ENCODE data around the gene TC2N.

TC2N gene

DNA sequence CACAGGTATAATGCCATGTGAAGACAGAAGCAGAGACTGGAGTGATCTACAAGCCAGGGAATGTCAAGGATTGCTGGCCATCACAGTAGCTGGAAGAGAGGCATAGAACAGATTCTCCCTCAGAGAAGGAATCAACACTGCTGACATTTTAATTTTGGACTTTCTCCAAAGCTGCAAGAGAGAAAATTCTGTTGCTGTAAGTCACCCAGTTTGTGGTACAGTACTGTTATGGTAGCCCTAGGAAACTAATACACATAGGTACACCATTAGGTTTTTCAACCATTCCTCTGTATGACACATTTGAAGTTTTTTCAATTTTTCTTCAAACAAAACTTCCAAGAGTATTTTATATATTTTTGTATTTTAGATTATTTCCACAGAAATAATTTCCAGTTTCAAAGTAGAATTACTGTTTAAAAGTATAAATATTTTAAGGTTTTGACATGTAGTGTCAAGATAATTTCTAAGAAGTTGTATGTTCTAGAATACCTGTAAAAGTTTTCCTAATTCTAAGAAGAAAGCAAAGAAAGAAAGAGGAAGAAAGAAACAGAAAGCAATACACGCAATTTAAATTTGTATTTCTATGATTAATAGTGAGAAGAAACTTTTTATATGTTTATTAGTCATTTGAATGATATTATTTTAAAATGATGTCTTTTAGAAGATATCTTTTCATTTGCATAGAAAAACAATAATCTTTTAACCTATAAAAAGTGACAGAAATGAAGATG, 70.6 kb downstream of the TC2N start:
- Histone ChIP-seq H2AFZ (ENCODE audit: low read length) (no peak overlapping the region), H3F3A (ENCODE audit: insufficient read depth, low read length) (no peaks in the 10 kb centered on the region), H3K9ac (ENCODE audit: low read length) (no peak overlapping the region), H3K27ac (ENCODE audit: low read depth, low read length, poor library complexity, severe bottlenecking) (no peak overlapping the region), H3K4me3 (ENCODE audit: low read depth, low read length, poor library complexity, severe bottlenecking) (no peak overlapping the region), H3K4me1 (ENCODE audit: insufficient read depth, low read length, severe bottlenecking) (no peaks in the 10 kb centered on the region), H3K79me2 (ENCODE audit: insufficient read depth, low read length) (no peaks in the 10 kb centered on the region), H3K9me3 (ENCODE audit: low read length) (no peaks in the 10 kb centered on the region), H3K36me3 (ENCODE audit: insufficient read depth, low read length) (peaks cover 33% of the 10 kb centered on the region), H3K27me3 (ENCODE audit: insufficient read depth, low read length) (no peaks in the 10 kb centered on the region), H3K4me2 (ENCODE audit: low read length) (no peak overlapping the region), H3K9me2 (ENCODE audit: low read depth, low read length) (no peaks in the 10 kb centered on the region), H4K20me1 (ENCODE audit: insufficient read depth, low read length) (no peaks in the 10 kb centered on the region)
- TF ChIP-seq EZH2 (IDR thresholded peaks at IDR 0.05; ENCODE audit: borderline replicate concordance, low read length): no peak
- TF ChIP-seq, protein P1, sequence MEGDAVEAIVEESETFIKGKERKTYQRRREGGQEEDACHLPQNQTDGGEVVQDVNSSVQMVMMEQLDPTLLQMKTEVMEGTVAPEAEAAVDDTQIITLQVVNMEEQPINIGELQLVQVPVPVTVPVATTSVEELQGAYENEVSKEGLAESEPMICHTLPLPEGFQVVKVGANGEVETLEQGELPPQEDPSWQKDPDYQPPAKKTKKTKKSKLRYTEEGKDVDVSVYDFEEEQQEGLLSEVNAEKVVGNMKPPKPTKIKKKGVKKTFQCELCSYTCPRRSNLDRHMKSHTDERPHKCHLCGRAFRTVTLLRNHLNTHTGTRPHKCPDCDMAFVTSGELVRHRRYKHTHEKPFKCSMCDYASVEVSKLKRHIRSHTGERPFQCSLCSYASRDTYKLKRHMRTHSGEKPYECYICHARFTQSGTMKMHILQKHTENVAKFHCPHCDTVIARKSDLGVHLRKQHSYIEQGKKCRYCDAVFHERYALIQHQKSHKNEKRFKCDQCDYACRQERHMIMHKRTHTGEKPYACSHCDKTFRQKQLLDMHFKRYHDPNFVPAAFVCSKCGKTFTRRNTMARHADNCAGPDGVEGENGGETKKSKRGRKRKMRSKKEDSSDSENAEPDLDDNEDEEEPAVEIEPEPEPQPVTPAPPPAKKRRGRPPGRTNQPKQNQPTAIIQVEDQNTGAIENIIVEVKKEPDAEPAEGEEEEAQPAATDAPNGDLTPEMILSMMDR (IDR thresholded peaks at IDR 0.05; ENCODE audit: low read length): no peak

GRCh38 chr14:91793704-91794103, 73.6 kb downstream of the TC2N start:
- Histone ChIP-seq H3K4me3 (ENCODE audit: low read depth, low read length, poor library complexity, severe bottlenecking) (no peak overlapping the region), H2AFZ (ENCODE audit: low read length) (no peak overlapping the region), H4K20me1 (ENCODE audit: insufficient read depth, low read length) (no peaks in the 10 kb centered on the region), H3K9ac (ENCODE audit: low read length) (no peak overlapping the region), H3K4me1 (ENCODE audit: insufficient read depth, low read length, severe bottlenecking) (no peaks in the 10 kb centered on the region), H3K9me3 (ENCODE audit: low read length) (no peaks in the 10 kb centered on the region), H3K79me2 (ENCODE audit: insufficient read depth, low read length) (no peaks in the 10 kb centered on the region), H3K4me2 (ENCODE audit: low read length) (no peak overlapping the region), H3K9me2 (ENCODE audit: low read depth, low read length) (no peaks in the 10 kb centered on the region), H3K27ac (ENCODE audit: low read depth, low read length, poor library complexity, severe bottlenecking) (no peak overlapping the region), H3K36me3 (ENCODE audit: insufficient read depth, low read length) (peaks cover 33% of the 10 kb centered on the region), H3K27me3 (ENCODE audit: insufficient read depth, low read length) (no peaks in the 10 kb centered on the region), H3F3A (ENCODE audit: insufficient read depth, low read length) (no peaks in the 10 kb centered on the region)
- TF ChIP-seq, protein P1 (IDR thresholded peaks at IDR 0.05; ENCODE audit: low read length): no peak
- no peak for TF ChIP-seq EZH2 (IDR thresholded peaks at IDR 0.05; ENCODE audit: borderline replicate concordance, low read length)

DNA sequence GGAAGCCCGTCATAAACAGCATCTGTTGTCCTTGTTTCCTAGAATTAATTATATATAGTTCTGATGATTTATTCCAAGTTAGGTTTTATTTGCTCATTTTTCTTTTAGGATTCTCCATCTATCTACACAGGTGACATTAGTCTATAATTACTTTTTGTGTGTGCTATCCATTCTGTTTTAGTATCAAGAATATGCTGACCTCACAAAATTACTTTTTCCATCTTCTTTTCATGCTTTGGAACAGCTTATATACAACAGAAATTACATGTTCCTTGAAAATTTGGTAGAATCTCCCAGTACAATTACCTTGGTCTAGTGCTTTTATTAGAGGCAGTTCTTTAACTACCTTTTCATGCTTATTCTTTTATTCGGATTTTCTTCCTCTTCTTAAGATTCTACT, 81.1 kb downstream of the TC2N start:
- no peak overlapping the region for H3K27ac ChIP-seq (ENCODE audit: low read depth, low read length, poor library complexity, severe bottlenecking)
- H3K36me3 ChIP-seq (ENCODE audit: insufficient read depth, low read length): peaks cover 27% of the 10 kb centered on the region
- no peak overlapping the region for H3K4me3 ChIP-seq (ENCODE audit: low read depth, low read length, poor library complexity, severe bottlenecking)
- TF ChIP-seq, protein P1 (IDR thresholded peaks at IDR 0.05; ENCODE audit: low read length): no peak
- no peaks in the 10 kb centered on the region for H3K9me3 ChIP-seq (ENCODE audit: low read length)
- H3K4me2 ChIP-seq (ENCODE audit: low read length): no peak overlapping the region
- H3K27me3 ChIP-seq (ENCODE audit: insufficient read depth, low read length): no peaks in the 10 kb centered on the region
- no peaks in the 10 kb centered on the region for H3K4me1 ChIP-seq (ENCODE audit: insufficient read depth, low read length, severe bottlenecking)
- H4K20me1 ChIP-seq (ENCODE audit: insufficient read depth, low read length): no peaks in the 10 kb centered on the region
- no peaks in the 10 kb centered on the region for H3K9me2 ChIP-seq (ENCODE audit: low read depth, low read length)
- H2AFZ ChIP-seq (ENCODE audit: low read length): no peak overlapping the region
- no peaks in the 10 kb centered on the region for H3K79me2 ChIP-seq (ENCODE audit: insufficient read depth, low read length)
- no peaks in the 10 kb centered on the region for H3F3A ChIP-seq (ENCODE audit: insufficient read depth, low read length)
- H3K9ac ChIP-seq (ENCODE audit: low read length): no peak overlapping the region
